ENCODE data around the gene SPAG6. TPM values are rescaled to one million over a fixed set of nuclear protein-coding genes. Genes with fewer than 3 reads are reported as not detected.
"Not testable (repeated sequence)": the region's sequence is repeated elsewhere in the genome, so short reads cannot be mapped to it uniquely, and the experiment has no call there.

The SPAG6 gene
- total RNA-seq, 1 donor from 2014 or later, result 0.70 TPM

GRCh38 chr10:22372298-22372697 is 27.0 kb downstream of the SPAG6 start:
- no peak for DNase-seq (ENCODE audit: low read depth)

- no peak for DNase-seq (ENCODE audit: low read depth)
Measured at GRCh38 chr10:22372917-22373316, 27.6 kb downstream of the SPAG6 start.

- DNase-seq (ENCODE audit: low read depth), result no peak
Measured at GRCh38 chr10:22374489-22375126, 29.3 kb downstream of the SPAG6 start.

GRCh38 chr10:22379059-22379458 is 33.8 kb downstream of the SPAG6 start:
- no peak for DNase-seq (ENCODE audit: low read depth)

GRCh38 chr10:22381262-22381661 is 36.0 kb downstream of the SPAG6 start:
- no peak for DNase-seq (ENCODE audit: low read depth)

- DNase-seq (ENCODE audit: low read depth), result no peak
Measured at GRCh38 chr10:22386503-22386902, 41.2 kb downstream of the SPAG6 start.

GRCh38 chr10:22389856-22390589 is 44.7 kb downstream of the SPAG6 start:
- no peak for DNase-seq (ENCODE audit: low read depth)

- DNase-seq (ENCODE audit: low read depth), result no peak
Measured at GRCh38 chr10:22391600-22391999, 46.3 kb downstream of the SPAG6 start.

GRCh38 chr10:22396195-22396594 is 50.9 kb downstream of the SPAG6 start:
- not testable (repeated sequence) for DNase-seq (ENCODE audit: low read depth)

GRCh38 chr10:22406916-22407315 is 61.6 kb downstream of the SPAG6 start:
- not testable (repeated sequence) for DNase-seq (ENCODE audit: low read depth)

- no peak for DNase-seq (ENCODE audit: low read depth)
Measured at GRCh38 chr10:22410394-22410793, 65.1 kb downstream of the SPAG6 start.

GRCh38 chr10:22410846-22411245 is 65.5 kb downstream of the SPAG6 start:
- DNase-seq (ENCODE audit: low read depth), result no peak

- no peak for DNase-seq (ENCODE audit: low read depth)
Measured at GRCh38 chr10:22414146-22414545, 68.8 kb downstream of the SPAG6 start.

- no peak for DNase-seq (ENCODE audit: low read depth)
Measured at GRCh38 chr10:22415072-22415471, 69.8 kb downstream of the SPAG6 start.

GRCh38 chr10:22417736-22418268 is 72.5 kb downstream of the SPAG6 start:
- DNase-seq (ENCODE audit: low read depth), result no peak

GRCh38 chr10:22420787-22421517 is 75.7 kb downstream of the SPAG6 start:
- no peak for DNase-seq (ENCODE audit: low read depth)

GRCh38 chr10:22426653-22427052 is 81.4 kb downstream of the SPAG6 start:
- DNase-seq (ENCODE audit: low read depth), result no peak

GRCh38 chr10:22427101-22427500 is 81.8 kb downstream of the SPAG6 start:
- peak; percentile 89 for DNase-seq (ENCODE audit: low read depth)

- DNase-seq (ENCODE audit: low read depth), result peak; percentile 94
Measured at GRCh38 chr10:22427890-22428571, 82.7 kb downstream of the SPAG6 start.

- DNase-seq (ENCODE audit: low read depth), result peak; percentile 31
Measured at GRCh38 chr10:22429146-22429545, 83.8 kb downstream of the SPAG6 start.

GRCh38 chr10:22429981-22430421 is 84.7 kb downstream of the SPAG6 start:
- DNase-seq (ENCODE audit: low read depth), result no peak

GRCh38 chr10:22433875-22434274 is 88.6 kb downstream of the SPAG6 start:
- peak; percentile 95 for DNase-seq (ENCODE audit: low read depth)
